Rectal smooth muscle tissue (tissue), 1 donor: ENCODE results near the gene AP2A1.
A peak's percentile ranks its signal among the peaks of the same experiment; 100 is the strongest.

Experiments
- H3K27ac ChIP-seq: one replicate; pipeline ENCODE4 v1.7.0; 2013; ENCODE audit warnings: low read depth, low read length, inconsistent platforms
- H3K27me3 ChIP-seq: one replicate; pipeline ENCODE4 v1.7.0; 2013; ENCODE audit warnings: low read length; ENCODE audit not compliant: control insufficient read depth, insufficient read depth
- H3K36me3 ChIP-seq: one replicate; pipeline ENCODE4 v1.7.0; 2013; ENCODE audit warnings: low read length; ENCODE audit not compliant: control insufficient read depth, insufficient read depth
- H3K4me1 ChIP-seq: one replicate; pipeline ENCODE4 v1.7.0; 2013; ENCODE audit warnings: low read length; ENCODE audit not compliant: control insufficient read depth, insufficient read depth
- H3K4me3 ChIP-seq: one replicate; pipeline ENCODE4 v1.7.0; 2013; ENCODE audit warnings: low read length
- H3K9ac ChIP-seq: one replicate; pipeline ENCODE4 v1.7.0; 2013; ENCODE audit warnings: low read length

Gene AP2A1

GRCh38 chr19:49851456-49852259, 84.9 kb downstream of the AP2A1 start:
- H3K4me3 ChIP-seq: peak overlapping the region; percentile 96
- H3K9ac ChIP-seq: no peak overlapping the region
- peak overlapping the region; percentile 100 for H3K27ac ChIP-seq
- peaks cover 19% of the 10 kb centered on the region for H3K4me1 ChIP-seq
- peaks cover 2% of the 10 kb centered on the region for H3K36me3 ChIP-seq
- no peaks in the 10 kb centered on the region for H3K27me3 ChIP-seq

- Histone ChIP-seq H3K4me3 (peak overlapping the region; percentile 78), H3K36me3 (peaks cover 9% of the 10 kb centered on the region), H3K9ac (no peak overlapping the region), H3K27ac (peak overlapping the region; percentile 14), H3K27me3 (no peaks in the 10 kb centered on the region), H3K4me1 (peaks cover 19% of the 10 kb centered on the region)
Observed at GRCh38 chr19:49852631-49853126, 85.9 kb downstream of the AP2A1 start.

GRCh38 chr19:49853852-49854377, 87.1 kb downstream of the AP2A1 start:
- H3K36me3 ChIP-seq: peaks cover 20% of the 10 kb centered on the region
- no peak overlapping the region for H3K9ac ChIP-seq
- no peaks in the 10 kb centered on the region for H3K27me3 ChIP-seq
- H3K27ac ChIP-seq: no peak overlapping the region
- peaks cover 19% of the 10 kb centered on the region for H3K4me1 ChIP-seq
- H3K4me3 ChIP-seq: no peak overlapping the region

GRCh38 chr19:49854378-49855263, 87.8 kb downstream of the AP2A1 start:
- peaks cover 19% of the 10 kb centered on the region for H3K4me1 ChIP-seq
- H3K27ac ChIP-seq: no peak overlapping the region
- no peak overlapping the region for H3K9ac ChIP-seq
- peaks cover 22% of the 10 kb centered on the region for H3K36me3 ChIP-seq
- no peak overlapping the region for H3K4me3 ChIP-seq
- no peaks in the 10 kb centered on the region for H3K27me3 ChIP-seq

GRCh38 chr19:49855277-49855675, 88.5 kb downstream of the AP2A1 start:
- no peak overlapping the region for H3K9ac ChIP-seq
- peaks cover 13% of the 10 kb centered on the region for H3K4me1 ChIP-seq
- peaks cover 23% of the 10 kb centered on the region for H3K36me3 ChIP-seq
- H3K4me3 ChIP-seq: no peak overlapping the region
- no peaks in the 10 kb centered on the region for H3K27me3 ChIP-seq
- no peak overlapping the region for H3K27ac ChIP-seq

- Histone ChIP-seq H3K36me3 (peaks cover 26% of the 10 kb centered on the region), H3K27me3 (no peaks in the 10 kb centered on the region), H3K9ac (no peak overlapping the region), H3K4me1 (peaks cover 12% of the 10 kb centered on the region), H3K27ac (no peak overlapping the region), H3K4me3 (no peak overlapping the region)
Observed at GRCh38 chr19:49855676-49856573, 89.1 kb downstream of the AP2A1 start.

- Histone ChIP-seq H3K27me3 (no peaks in the 10 kb centered on the region), H3K4me1 (peaks cover 12% of the 10 kb centered on the region), H3K27ac (no peak overlapping the region), H3K9ac (no peak overlapping the region), H3K4me3 (no peak overlapping the region), H3K36me3 (peaks cover 26% of the 10 kb centered on the region)
Observed at GRCh38 chr19:49856574-49857021, 89.8 kb downstream of the AP2A1 start.
